CD4-positive, alpha-beta T cell (primary cell): ENCODE results near the gene HES5. TPM values are rescaled to one million over a fixed set of nuclear protein-coding genes. Genes with fewer than 3 reads are reported as not detected.

Source experiments
- ATAC-seq: fragments of 200-7000 bp; cut with Tn5 transposase; one replicate; pipeline ENCODE4 v1.10.0; 2022; ENCODE audit warnings: mild to moderate bottlenecking; ENCODE audit not compliant: poor library complexity
- CTCF ChIA-PET: fragments of 350-600 bp; sonication (Branson Sonifier 250); formaldehyde crosslinking; loops from one replicate; lab custom pipeline; 2021; ENCODE audit warnings: antibody characterized with exemption, inconsistent platforms; lab: Charles Lee
- POLR2A ChIA-PET: fragments of 350-600 bp; sonication (Branson Sonifier 250); formaldehyde crosslinking; loops from one replicate; lab custom pipeline; 2021; ENCODE audit warnings: antibody characterized with exemption, inconsistent platforms; lab: Charles Lee
- DNase-seq, 14 experiments: peaks; one replicate each; pipeline ENCODE4 v3.0.0-alpha.2; 2013 to 2020; ENCODE audit warnings: mixed read lengths in 2 of 14
- H3K27ac ChIP-seq, 2 donors: one replicate each; pipeline versions ENCODE4 v1.5.1 to v1.7.0; 2013; ENCODE audit warnings: low read length in 2 of 2, low read depth in 1 of 2, mild to moderate bottlenecking in 1 of 2
- H3K27me3 ChIP-seq, 2 experiments: 1 replicate in 1 of 2; 2 replicates in 1 of 2; pipeline versions ENCODE4 v1.6.1 to v1.7.0; 2013; ENCODE audit warnings: low read length in 2 of 2, control low read depth in 1 of 2, mild to moderate bottlenecking in 1 of 2, moderate library complexity in 1 of 2; ENCODE audit not compliant: insufficient read depth in 2 of 2, control insufficient read depth in 1 of 2
- H3K36me3 ChIP-seq: one replicate; pipeline ENCODE4 v1.6.1; 2013; ENCODE audit warnings: low read length, control low read depth; ENCODE audit not compliant: insufficient read depth
- H3K4me1 ChIP-seq: one replicate; pipeline ENCODE4 v1.6.1; 2013; ENCODE audit warnings: low read length, control low read depth; ENCODE audit not compliant: insufficient read depth
- H3K4me3 ChIP-seq: one replicate; pipeline ENCODE4 v1.5.1; 2013; ENCODE audit warnings: mild to moderate bottlenecking, low read length, moderate library complexity
- H3K9me3 ChIP-seq, 2 experiments: 1 replicate in 1 of 2; 2 replicates in 1 of 2; pipeline versions ENCODE4 v1.6.1 to v1.7.0; 2013; ENCODE audit warnings: low read length in 2 of 2, mild to moderate bottlenecking in 2 of 2, control low read depth in 1 of 2, moderate library complexity in 1 of 2; ENCODE audit not compliant: control insufficient read depth in 1 of 2, insufficient read depth in 1 of 2
- H3K27ac Mint-ChIP-seq: one replicate; pipeline ENCODE4 v1.8.0; 2020; ENCODE audit warnings: mixed read lengths
- H3K27me3 Mint-ChIP-seq: one replicate; pipeline ENCODE4 v1.8.0; 2021; ENCODE audit warnings: mixed read lengths
- H3K36me3 Mint-ChIP-seq: one replicate; pipeline ENCODE4 v1.8.0; 2021; ENCODE audit warnings: low read depth, mixed read lengths
- H3K4me1 Mint-ChIP-seq: one replicate; pipeline ENCODE4 v1.8.0; 2021; ENCODE audit warnings: low read depth, mixed read lengths
- H3K4me3 Mint-ChIP-seq: one replicate; pipeline ENCODE4 v1.8.0; 2020; ENCODE audit warnings: mild to moderate bottlenecking, mixed read lengths
- H3K9me3 Mint-ChIP-seq: one replicate; pipeline ENCODE4 v1.8.0; 2020; ENCODE audit warnings: mixed read lengths
- intact Hi-C, 2 experiments: fragments of 100-400 bp; cut with DNase I in 1 of 2; cut with micrococcal nuclease in 1 of 2; formaldehyde crosslinking; loops; one replicate each; pipeline versions ENCODE4 v1.15.1 to v1.9.0; 2023 to 2025; cut with DNase I, micrococcal nuclease
- total RNA-seq, 174 experiments: library from RNA in 2 of 174; stranded (reverse) in 2 of 174; gene quantifications; one replicate each; pipeline ENCODE4 v1.2.3 and lab custom pipeline; 2021 to 2026
- TF ChIP-seq, protein P1 (sequence below): fragments of 200-600 bp; IDR thresholded peaks from one replicate; pipeline ENCODE4 v1.8.0; 2022; ENCODE audit warnings: antibody characterized with exemption, mild to moderate bottlenecking

The HES5 gene
- total RNA-seq, 2 experiments from 2014 or later, result not detected

DNA sequence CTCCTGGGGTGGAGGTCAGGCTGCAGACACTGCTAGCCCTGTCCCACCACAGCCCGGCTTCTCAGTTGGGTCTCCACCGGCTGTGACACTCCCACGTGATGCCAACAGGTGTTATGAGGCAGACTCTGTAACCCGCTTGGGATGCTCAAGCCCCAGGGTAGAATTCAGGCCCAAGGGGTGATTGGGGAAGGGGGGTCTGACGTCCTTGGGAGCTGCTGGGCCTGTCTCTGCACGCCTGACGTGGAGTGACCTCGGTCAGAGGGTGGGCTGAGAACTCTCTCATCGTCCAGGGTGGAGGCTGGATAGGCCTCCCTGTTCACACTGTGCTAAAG lies 7.7 kb upstream of the HES5 start:
- H3K27me3 Mint-ChIP-seq, result peaks cover 12% of the 10 kb centered on the region
- intact Hi-C loops, result no loop called here
- POLR2A ChIA-PET, result no interaction called here
- Histone ChIP-seq H3K27ac (no peak overlapping the region), H3K36me3 (no peaks in the 10 kb centered on the region), H3K4me3 (no peak overlapping the region), H3K4me1 (peaks cover 13% of the 10 kb centered on the region), H3K9me3 (no peaks in the 10 kb centered on the region), H3K27me3 (peaks cover 0 to 6% of the 10 kb centered on the region in 2 experiments)
- H3K27ac Mint-ChIP-seq, result no peak overlapping the region
- DNase-seq (no peak), ATAC-seq (no peak)
- no peaks in the 10 kb centered on the region for H3K9me3 Mint-ChIP-seq
- TF ChIP-seq, protein P1, sequence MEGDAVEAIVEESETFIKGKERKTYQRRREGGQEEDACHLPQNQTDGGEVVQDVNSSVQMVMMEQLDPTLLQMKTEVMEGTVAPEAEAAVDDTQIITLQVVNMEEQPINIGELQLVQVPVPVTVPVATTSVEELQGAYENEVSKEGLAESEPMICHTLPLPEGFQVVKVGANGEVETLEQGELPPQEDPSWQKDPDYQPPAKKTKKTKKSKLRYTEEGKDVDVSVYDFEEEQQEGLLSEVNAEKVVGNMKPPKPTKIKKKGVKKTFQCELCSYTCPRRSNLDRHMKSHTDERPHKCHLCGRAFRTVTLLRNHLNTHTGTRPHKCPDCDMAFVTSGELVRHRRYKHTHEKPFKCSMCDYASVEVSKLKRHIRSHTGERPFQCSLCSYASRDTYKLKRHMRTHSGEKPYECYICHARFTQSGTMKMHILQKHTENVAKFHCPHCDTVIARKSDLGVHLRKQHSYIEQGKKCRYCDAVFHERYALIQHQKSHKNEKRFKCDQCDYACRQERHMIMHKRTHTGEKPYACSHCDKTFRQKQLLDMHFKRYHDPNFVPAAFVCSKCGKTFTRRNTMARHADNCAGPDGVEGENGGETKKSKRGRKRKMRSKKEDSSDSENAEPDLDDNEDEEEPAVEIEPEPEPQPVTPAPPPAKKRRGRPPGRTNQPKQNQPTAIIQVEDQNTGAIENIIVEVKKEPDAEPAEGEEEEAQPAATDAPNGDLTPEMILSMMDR, result no peak
- H3K4me1 Mint-ChIP-seq, result peaks cover 8% of the 10 kb centered on the region
- no peaks in the 10 kb centered on the region for H3K36me3 Mint-ChIP-seq
- no peak overlapping the region for H3K4me3 Mint-ChIP-seq
- CTCF ChIA-PET, result no interaction called here

DNA sequence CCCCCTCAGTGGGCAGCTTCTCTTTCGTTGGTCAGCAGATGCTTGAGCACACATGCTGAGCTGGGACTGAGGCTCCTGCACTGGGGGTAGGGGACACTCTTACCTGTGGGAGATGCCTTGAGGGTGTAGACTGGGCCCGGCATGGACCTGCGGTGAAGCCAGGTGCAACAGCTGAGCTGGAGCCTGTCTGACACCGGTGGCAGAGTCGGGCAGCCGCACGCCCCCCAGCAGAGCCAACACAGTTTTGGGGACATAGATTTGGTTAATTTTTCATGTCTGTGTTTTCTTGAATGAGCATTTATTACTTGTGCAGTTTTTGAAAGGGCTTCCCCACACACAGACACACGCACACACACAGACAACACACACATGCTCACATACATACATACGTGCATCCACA lies 5.9 kb upstream of the HES5 start:
- Histone ChIP-seq H3K4me3 (no peak overlapping the region), H3K27ac (no peak overlapping the region), H3K36me3 (no peaks in the 10 kb centered on the region), H3K9me3 (peaks cover 0 to 8% of the 10 kb centered on the region in 2 experiments), H3K4me1 (peaks cover 9% of the 10 kb centered on the region), H3K27me3 (peaks cover 15 to 20% of the 10 kb centered on the region in 2 experiments)
- no peaks in the 10 kb centered on the region for H3K36me3 Mint-ChIP-seq
- H3K27me3 Mint-ChIP-seq, result peaks cover 15% of the 10 kb centered on the region
- intact Hi-C loops, result no loop called here
- no peak overlapping the region for H3K27ac Mint-ChIP-seq
- no peak overlapping the region for H3K4me3 Mint-ChIP-seq
- TF ChIP-seq, protein P1, result no peak
- CTCF ChIA-PET, result no interaction called here
- POLR2A ChIA-PET, result no interaction called here
- H3K4me1 Mint-ChIP-seq, result peaks cover 2% of the 10 kb centered on the region
- ATAC-seq, result no peak
- DNase-seq, result no peak
- H3K9me3 Mint-ChIP-seq, result no peaks in the 10 kb centered on the region

DNA sequence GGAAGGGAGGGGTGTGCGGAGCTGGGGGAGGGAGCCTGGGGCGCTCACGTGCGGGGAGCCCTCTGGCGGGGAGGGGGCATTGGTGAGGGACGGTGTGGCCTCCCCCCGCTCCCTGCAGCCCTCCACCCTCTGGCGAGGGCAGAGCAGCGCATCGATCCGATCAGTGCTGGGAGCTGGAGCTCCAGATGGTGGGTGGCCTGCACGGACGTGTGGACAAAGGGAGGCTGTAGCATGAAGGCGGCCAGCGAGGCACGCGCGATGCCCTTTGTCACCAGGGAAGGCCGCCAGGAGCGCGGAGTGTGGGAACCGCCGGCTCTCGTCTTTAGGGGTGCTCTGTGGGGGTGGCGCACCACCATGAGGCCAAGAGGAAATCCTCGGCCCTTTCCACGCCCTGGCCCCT lies 5.4 kb upstream of the HES5 start:
- Histone ChIP-seq H3K27ac (no peak overlapping the region), H3K4me3 (no peak overlapping the region), H3K9me3 (peaks cover 0 to 12% of the 10 kb centered on the region in 2 experiments), H3K4me1 (peaks cover 12% of the 10 kb centered on the region), H3K36me3 (no peaks in the 10 kb centered on the region), H3K27me3 (peaks cover 20 to 24% of the 10 kb centered on the region in 2 experiments)
- Mint-ChIP-seq H3K27me3 (peaks cover 20% of the 10 kb centered on the region), H3K9me3 (no peaks in the 10 kb centered on the region), H3K36me3 (no peaks in the 10 kb centered on the region), H3K4me3 (no peak overlapping the region), H3K4me1 (peaks cover 4% of the 10 kb centered on the region), H3K27ac (no peak overlapping the region)
- intact Hi-C loops, result no loop called here
- TF ChIP-seq, protein P1, result no peak
- POLR2A ChIA-PET, result interaction anchor here (1.4 to 1.5 kb wide), 2 partner anchors 9 to 10 kb away, joined by 3 to 4 read pairs; partner anchors contain the start of gene PANK4
- DNase-seq (no peak), ATAC-seq (no peak)
- CTCF ChIA-PET, result no interaction called here
